Lower leg skin (tissue), 4 donors: ENCODE results near the gene ADAM10. TPM values are rescaled to one million over a fixed set of nuclear protein-coding genes. Genes with fewer than 3 reads are reported as not detected.

ENCODE experiments used
- DNase-seq, 2 donors: peaks; one replicate each; pipeline ENCODE4 v3.0.0-alpha.2; 2019; ENCODE audit warnings: low spot score in 2 of 2
- H3K4me3 ChIP-seq: fragments of 200-600 bp; sonication (generic); 2 replicates; pipeline ENCODE4 v1.5.1; 2017; ENCODE audit warnings: mild to moderate bottlenecking, low read depth; ENCODE audit not compliant: poor library complexity, severe bottlenecking
- CTCF ChIP-seq, 3 donors: fragments of 450-650 bp; IDR thresholded peaks; one replicate each; pipeline ENCODE4 v1.5.1; 2016; ENCODE audit warnings: antibody characterized with exemption in 3 of 3, mild to moderate bottlenecking in 3 of 3, moderate library complexity in 2 of 3
- POLR2A ChIP-seq, 2 donors: fragments of 450-650 bp; IDR thresholded peaks; one replicate each; pipeline ENCODE4 v1.6.1; 2016 to 2017; ENCODE audit warnings: antibody characterized with exemption in 2 of 2, mild to moderate bottlenecking in 1 of 2, moderate library complexity in 1 of 2
- WGBS, 2 donors: methylation state at CpG; one replicate each; pipeline ENCODE4 v1.1.5; 2018; 5-methylcytosine and 5-hydroxymethylcytosine counted together
- intact Hi-C: fragments of 100-400 bp; cut with DNase I; formaldehyde crosslinking; loops from one replicate; pipeline ENCODE4 v1.15.0; 2023; ENCODE audit warnings: low total_unique reads
- total RNA-seq, 4 donors: library from RNA; depleted of rRNA; stranded (reverse); fragments of >200 nt; gene quantifications; one replicate each; pipeline ENCODE4 v1.1.0, GENCODE V29; 2016

Gene ADAM10
- total RNA-seq, 4 donors from 2014 or later = 40.4 to 45.1 (median 44.5) TPM

- WGBS, 2 donors = 89 to 100% methylated on average over 2 of the region's 2 CpGs
- DNase-seq = no peak
- intact Hi-C loops = no loop called here
- no peak overlapping the region for H3K4me3 ChIP-seq
- TF ChIP-seq POLR2A (IDR thresholded peaks at IDR 0.05) (no peak), CTCF (IDR thresholded peaks at IDR 0.05) (no peak)
Observed at GRCh38 chr15:58698887-58699641, 50.4 kb downstream of the ADAM10 start.

- intact Hi-C loops = no loop called here
- DNase-seq = no peak
- H3K4me3 ChIP-seq = no peak overlapping the region
- no peak for TF ChIP-seq CTCF (IDR thresholded peaks at IDR 0.05)
- TF ChIP-seq POLR2A (IDR thresholded peaks at IDR 0.05) = no peak
- WGBS, 2 donors = 100% methylated on average over 1 to 2 of the region's 2 CpGs
Observed at GRCh38 chr15:58697220-58697619, 52.3 kb downstream of the ADAM10 start.

- no peak for DNase-seq
- H3K4me3 ChIP-seq = no peak overlapping the region
- no peak for TF ChIP-seq CTCF (IDR thresholded peaks at IDR 0.05)
- no peak for TF ChIP-seq POLR2A (IDR thresholded peaks at IDR 0.05)
- intact Hi-C loops = no loop called here
- 91 to 96% methylated on average over 6 of the region's 6 CpGs for WGBS, 2 donors
Observed at GRCh38 chr15:58696738-58697137, 52.8 kb downstream of the ADAM10 start.

- no peak for DNase-seq
- intact Hi-C loops = no loop called here
- TF ChIP-seq CTCF (IDR thresholded peaks at IDR 0.05) (no peak), POLR2A (IDR thresholded peaks at IDR 0.05) (no peak)
- WGBS, 2 donors = 26% methylated on average over 3 of the region's 3 CpGs
- H3K4me3 ChIP-seq = no peak overlapping the region
Observed at GRCh38 chr15:58694641-58695398, 54.7 kb downstream of the ADAM10 start.

- TF ChIP-seq POLR2A (IDR thresholded peaks at IDR 0.05) (no peak), CTCF (IDR thresholded peaks at IDR 0.05) (no peak)
- no peak overlapping the region for H3K4me3 ChIP-seq
- intact Hi-C loops = no loop called here
- no peak for DNase-seq
- 85 to 86% methylated on average over 3 of the region's 3 CpGs for WGBS, 2 donors
Observed at GRCh38 chr15:58690703-58691102, 58.8 kb downstream of the ADAM10 start.
